ENCODE measurements around the gene KIFAP3.
"Not testable (repeated sequence)": the region's sequence is repeated elsewhere in the genome, so short reads cannot be mapped to it uniquely, and the experiment has no call there.

The KIFAP3 gene

GRCh38 chr1:169968174-169968573 is 106.3 kb downstream of the KIFAP3 start:
- DNase-seq = no peak

- no peak for DNase-seq
Observed at GRCh38 chr1:169964206-169964605, 110.3 kb downstream of the KIFAP3 start.

GRCh38 chr1:169959686-169960085 is 114.8 kb downstream of the KIFAP3 start:
- no peak for DNase-seq

- no peak for DNase-seq
Observed at GRCh38 chr1:169958987-169959386, 115.5 kb downstream of the KIFAP3 start.

GRCh38 chr1:169957884-169958283 is 116.6 kb downstream of the KIFAP3 start:
- no peak for DNase-seq

GRCh38 chr1:169951108-169951507 is 123.4 kb downstream of the KIFAP3 start:
- no peak for DNase-seq

GRCh38 chr1:169949139-169949538 is 125.4 kb downstream of the KIFAP3 start:
- DNase-seq = no peak

- DNase-seq = no peak
Observed at GRCh38 chr1:169946206-169946605, 128.3 kb downstream of the KIFAP3 start.

GRCh38 chr1:169945181-169945580 is 129.3 kb downstream of the KIFAP3 start:
- no peak for DNase-seq

- no peak for DNase-seq
Observed at GRCh38 chr1:169944621-169945020, 129.9 kb downstream of the KIFAP3 start.

- no peak for DNase-seq
Observed at GRCh38 chr1:169943963-169944526, 130.4 kb downstream of the KIFAP3 start.

GRCh38 chr1:169941982-169942830 is 132.3 kb downstream of the KIFAP3 start:
- DNase-seq = peak; percentile 59

- DNase-seq = no peak
Observed at GRCh38 chr1:169933984-169934725, 140.3 kb downstream of the KIFAP3 start.

GRCh38 chr1:169931795-169932231 is 142.7 kb downstream of the KIFAP3 start:
- no peak for DNase-seq

GRCh38 chr1:169929210-169929526 is 145.3 kb downstream of the KIFAP3 start:
- DNase-seq = no peak

- peak; percentile 39 for DNase-seq
Observed at GRCh38 chr1:169928438-169929209, 145.9 kb downstream of the KIFAP3 start.

- DNase-seq = no peak
Observed at GRCh38 chr1:169925505-169926482, 148.7 kb downstream of the KIFAP3 start.

GRCh38 chr1:169924829-169925228 is 149.7 kb downstream of the KIFAP3 start:
- no peak for DNase-seq

GRCh38 chr1:169924063-169924462 is 150.4 kb downstream of the KIFAP3 start:
- DNase-seq = no peak

GRCh38 chr1:169921080-169921479 is 153.4 kb downstream of the KIFAP3 start:
- no peak for DNase-seq

- no peak for DNase-seq
Observed at GRCh38 chr1:169918927-169919326, 155.6 kb downstream of the KIFAP3 start.

- not testable (repeated sequence) for DNase-seq
Observed at GRCh38 chr1:169918220-169918619, 156.3 kb downstream of the KIFAP3 start.

Measured in DMS153 (cell line).